Nephron progenitor cell (in vitro differentiated cells): ENCODE data around the gene STK39.

ENCODE experiments used
- DNase-seq: peaks from one replicate; pipeline ENCODE4 v3.0.0; 2021
- H3K27ac Mint-ChIP-seq: 2 replicates; pipeline ENCODE4 v1.8.0; 2021; ENCODE audit warnings: mild to moderate bottlenecking, moderate library complexity, mixed read lengths
- H3K27me3 Mint-ChIP-seq: 2 replicates; pipeline ENCODE4 v1.8.0; 2021; ENCODE audit warnings: mild to moderate bottlenecking, low read depth, mixed read lengths; ENCODE audit not compliant: poor library complexity
- H3K36me3 Mint-ChIP-seq: 2 replicates; pipeline ENCODE4 v1.8.0; 2021; ENCODE audit warnings: low read depth, mixed read lengths
- H3K4me1 Mint-ChIP-seq: 2 replicates; pipeline ENCODE4 v1.8.0; 2021; ENCODE audit warnings: mixed read lengths
- H3K4me3 Mint-ChIP-seq: 2 replicates; pipeline ENCODE4 v1.8.0; 2021; ENCODE audit warnings: mild to moderate bottlenecking, moderate library complexity, mixed read lengths
- H3K9me3 Mint-ChIP-seq: 2 replicates; pipeline ENCODE4 v1.8.0; 2021; ENCODE audit warnings: mild to moderate bottlenecking, moderate library complexity, mixed read lengths
- CTCF ChIP-seq: fragments of 200-600 bp; sonication (generic); IDR thresholded peaks from 2 replicates; pipeline ENCODE4 v1.5.0; 2021; ENCODE audit warnings: antibody characterized with exemption

Gene STK39

GRCh38 chr2:168194784-168195522, 52.4 kb downstream of the STK39 start:
- Mint-ChIP-seq H3K27ac (no peak overlapping the region), H3K27me3 (no peaks in the 10 kb centered on the region), H3K4me3 (no peak overlapping the region), H3K4me1 (peaks cover 51% of the 10 kb centered on the region), H3K9me3 (no peaks in the 10 kb centered on the region), H3K36me3 (no peaks in the 10 kb centered on the region)
- DNase-seq, result no peak
- TF ChIP-seq CTCF, result no peak

GRCh38 chr2:168192839-168193616, 54.4 kb downstream of the STK39 start:
- Mint-ChIP-seq H3K4me1 (peaks cover 50% of the 10 kb centered on the region), H3K27ac (peak overlapping the region; percentile 77)

GRCh38 chr2:168191955-168192785, 55.2 kb downstream of the STK39 start:
- Mint-ChIP-seq H3K27ac (peak overlapping the region; percentile 92), H3K4me1 (peaks cover 57% of the 10 kb centered on the region), H3K36me3 (no peaks in the 10 kb centered on the region), H3K9me3 (no peaks in the 10 kb centered on the region), H3K4me3 (no peak overlapping the region), H3K27me3 (no peaks in the 10 kb centered on the region)
- DNase-seq, result no peak
- TF ChIP-seq CTCF, result no peak

More at GRCh38 chr2:168192839-168193616, 54.4 kb downstream of the STK39 start:
- H3K27me3 Mint-ChIP-seq, result no peaks in the 10 kb centered on the region
- H3K4me3 Mint-ChIP-seq, result no peak overlapping the region
- DNase-seq, result no peak
- no peaks in the 10 kb centered on the region for H3K9me3 Mint-ChIP-seq
- TF ChIP-seq CTCF, result no peak
- no peaks in the 10 kb centered on the region for H3K36me3 Mint-ChIP-seq

- H3K9me3 Mint-ChIP-seq, result no peaks in the 10 kb centered on the region
- TF ChIP-seq CTCF, result no peak
- no peaks in the 10 kb centered on the region for H3K36me3 Mint-ChIP-seq
- H3K4me1 Mint-ChIP-seq, result peaks cover 68% of the 10 kb centered on the region
- H3K4me3 Mint-ChIP-seq, result no peak overlapping the region
- no peak for DNase-seq
- H3K27me3 Mint-ChIP-seq, result no peaks in the 10 kb centered on the region
- no peak overlapping the region for H3K27ac Mint-ChIP-seq
Measured at GRCh38 chr2:168190590-168191336, 56.6 kb downstream of the STK39 start.

GRCh38 chr2:168189835-168190569, 57.4 kb downstream of the STK39 start:
- no peak for TF ChIP-seq CTCF
- Mint-ChIP-seq H3K4me3 (no peak overlapping the region), H3K9me3 (no peaks in the 10 kb centered on the region), H3K27me3 (no peaks in the 10 kb centered on the region), H3K36me3 (no peaks in the 10 kb centered on the region), H3K27ac (peak overlapping the region; percentile 55), H3K4me1 (peaks cover 76% of the 10 kb centered on the region)
- no peak for DNase-seq
